Smooth muscle cell (in vitro differentiated cells): Measurements from ENCODE around the gene HS3ST3B1. TPM values are rescaled to one million over a fixed set of nuclear protein-coding genes. Genes with fewer than 3 reads are reported as not detected.

Source experiments
- DNase-seq: peaks from one replicate; lab custom pipeline; 2025; ENCODE audit not compliant: unreplicated experiment; lab: John Stamatoyannopoulos, UW
- H2AFZ ChIP-seq: fragments of 200-600 bp; sonication (generic); 2 replicates; pipeline ENCODE4 v1.6.0; 2016; ENCODE audit warnings: antibody characterized with exemption, low read depth, mild to moderate bottlenecking
- H3F3A ChIP-seq: fragments of 200-600 bp; sonication (generic); 2 replicates; pipeline ENCODE4 v1.6.0; 2017; ENCODE audit warnings: antibody characterized with exemption, low read depth
- H3K27ac ChIP-seq: fragments of 200-600 bp; sonication (generic); 2 replicates; pipeline ENCODE4 v1.5.1; 2016; ENCODE audit warnings: low read depth, mild to moderate bottlenecking
- H3K27me3 ChIP-seq: fragments of 200-600 bp; sonication (generic); 2 replicates; pipeline ENCODE4 v1.6.1; 2016; ENCODE audit warnings: low read depth, mild to moderate bottlenecking
- H3K36me3 ChIP-seq: fragments of 200-600 bp; sonication (generic); 2 replicates; pipeline ENCODE4 v1.5.1; 2016; ENCODE audit warnings: low read depth
- H3K4me1 ChIP-seq: fragments of 200-600 bp; sonication (generic); 2 replicates; pipeline ENCODE4 v1.5.1; 2016; ENCODE audit warnings: low read depth
- H3K4me2 ChIP-seq: fragments of 200-600 bp; sonication (generic); 2 replicates; pipeline ENCODE4 v1.6.0; 2016; ENCODE audit warnings: mild to moderate bottlenecking
- H3K4me3 ChIP-seq: fragments of 200-600 bp; sonication (generic); 2 replicates; pipeline ENCODE4 v1.5.1; 2016; ENCODE audit warnings: mild to moderate bottlenecking
- H3K79me2 ChIP-seq: fragments of 200-600 bp; sonication (generic); 2 replicates; pipeline ENCODE4 v1.6.0; 2016; ENCODE audit warnings: low read depth, mild to moderate bottlenecking
- H3K9ac ChIP-seq: fragments of 200-600 bp; sonication (generic); 2 replicates; pipeline ENCODE4 v1.6.0; 2016; ENCODE audit warnings: low read depth
- H3K9me3 ChIP-seq: fragments of 200-600 bp; sonication (generic); replicated peaks from 2 replicates; pipeline ENCODE4 v1.5.1; 2016; ENCODE audit warnings: low read depth
- H4K20me1 ChIP-seq: fragments of 200-600 bp; sonication (generic); 2 replicates; pipeline ENCODE4 v1.6.0; 2016; ENCODE audit warnings: low read depth
- WGBS: methylation state at CpG from one replicate; pipeline ENCODE4 v1.1.7; 2016; ENCODE audit warnings: low lambda C conversion rate; 5-methylcytosine and 5-hydroxymethylcytosine counted together
- polyA plus RNA-seq: library from polyadenylated mRNA; unstranded; fragments of >200 nt; fragmentation: Nextera tagmentation; extraction: Ambion mirVana; gene quantifications from 2 replicates; pipeline ENCODE4 v1.2.1, GENCODE V29; 2016
- total RNA-seq: library from RNA; depleted of rRNA; stranded (reverse); fragments of >200 nt; gene quantifications from 2 replicates; pipeline ENCODE4 v1.2.3, GENCODE V29; 2014
- TF ChIP-seq, protein P1 (sequence below): fragments of 200-600 bp; sonication (generic); IDR thresholded peaks from 2 replicates; pipeline ENCODE4 v1.5.1; 2017; ENCODE audit warnings: borderline replicate concordance, mild to moderate bottlenecking, antibody characterized with exemption; ENCODE audit not compliant: insufficient read depth, poor library complexity, severe bottlenecking

HS3ST3B1 gene
- total and polyA plus RNA-seq, 2 experiments from 2014 or later, result 11.3 to 17.3 TPM

DNA sequence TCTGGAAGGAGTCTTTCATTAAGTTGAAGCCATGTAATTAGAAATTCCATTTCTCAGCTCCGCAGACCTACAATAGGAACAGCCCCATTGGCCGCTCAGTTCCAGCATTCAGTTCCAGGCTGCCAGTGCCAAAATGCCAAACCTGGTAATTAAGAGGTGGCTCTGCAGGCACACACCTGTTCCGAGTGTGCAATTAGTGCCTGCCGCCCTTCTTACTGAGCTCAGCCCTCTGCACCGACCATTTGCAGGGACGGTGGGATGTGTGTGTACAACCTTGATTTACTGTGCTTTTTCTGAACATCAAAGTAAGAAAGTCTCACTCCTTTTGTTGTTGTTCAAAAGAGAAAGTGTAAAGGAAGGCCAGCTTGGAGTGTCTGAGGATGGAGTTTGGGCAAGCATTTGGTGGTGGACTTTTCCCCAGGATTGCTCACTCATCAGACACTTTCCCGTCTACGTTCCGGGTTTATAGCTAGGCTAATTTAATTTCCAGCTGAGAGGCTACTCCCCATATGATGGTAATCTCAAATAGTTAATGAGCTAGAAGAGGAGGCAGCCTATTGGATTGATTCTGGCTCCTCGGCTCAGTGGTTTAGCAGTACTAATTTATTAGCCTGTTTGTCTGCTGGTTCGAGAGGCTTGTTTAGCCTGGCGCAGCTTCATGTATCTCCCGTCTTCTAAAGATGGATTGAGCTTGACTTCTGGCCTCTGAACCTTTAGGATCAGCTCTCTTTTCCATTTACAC lies 20.0 kb downstream of the HS3ST3B1 start:
- TF ChIP-seq, protein P1, sequence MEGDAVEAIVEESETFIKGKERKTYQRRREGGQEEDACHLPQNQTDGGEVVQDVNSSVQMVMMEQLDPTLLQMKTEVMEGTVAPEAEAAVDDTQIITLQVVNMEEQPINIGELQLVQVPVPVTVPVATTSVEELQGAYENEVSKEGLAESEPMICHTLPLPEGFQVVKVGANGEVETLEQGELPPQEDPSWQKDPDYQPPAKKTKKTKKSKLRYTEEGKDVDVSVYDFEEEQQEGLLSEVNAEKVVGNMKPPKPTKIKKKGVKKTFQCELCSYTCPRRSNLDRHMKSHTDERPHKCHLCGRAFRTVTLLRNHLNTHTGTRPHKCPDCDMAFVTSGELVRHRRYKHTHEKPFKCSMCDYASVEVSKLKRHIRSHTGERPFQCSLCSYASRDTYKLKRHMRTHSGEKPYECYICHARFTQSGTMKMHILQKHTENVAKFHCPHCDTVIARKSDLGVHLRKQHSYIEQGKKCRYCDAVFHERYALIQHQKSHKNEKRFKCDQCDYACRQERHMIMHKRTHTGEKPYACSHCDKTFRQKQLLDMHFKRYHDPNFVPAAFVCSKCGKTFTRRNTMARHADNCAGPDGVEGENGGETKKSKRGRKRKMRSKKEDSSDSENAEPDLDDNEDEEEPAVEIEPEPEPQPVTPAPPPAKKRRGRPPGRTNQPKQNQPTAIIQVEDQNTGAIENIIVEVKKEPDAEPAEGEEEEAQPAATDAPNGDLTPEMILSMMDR, result no peak
- H3K4me3 ChIP-seq, result no peak overlapping the region
- peak overlapping the region; percentile 63 for H3K4me2 ChIP-seq

DNA sequence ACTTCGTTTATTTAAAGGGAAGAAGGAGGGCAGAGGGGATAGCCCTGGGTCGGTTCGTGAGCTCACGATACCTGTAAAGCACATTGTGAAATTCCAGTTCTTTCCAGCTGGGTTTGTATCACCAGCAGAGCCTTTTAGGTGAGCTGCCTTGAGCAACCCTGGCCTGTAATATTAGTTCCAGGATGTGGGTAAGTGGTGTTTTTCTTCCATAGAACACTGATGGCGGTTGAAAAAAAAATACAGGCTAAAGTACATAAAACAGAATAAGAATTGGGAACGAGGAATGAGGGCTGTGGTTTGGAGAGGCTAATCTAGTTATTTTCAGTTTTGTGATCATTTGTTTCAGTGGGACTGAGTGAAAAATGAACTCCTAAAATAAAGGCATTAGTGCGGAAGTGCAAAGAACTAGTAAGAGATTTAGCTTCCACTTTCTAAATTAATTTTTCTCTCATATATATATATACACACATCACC lies 20.6 kb downstream of the HS3ST3B1 start:
- DNase-seq, result no peak
- Histone ChIP-seq H3K4me3 (no peak overlapping the region), H3F3A (no peaks in the 10 kb centered on the region), H3K36me3 (no peaks in the 10 kb centered on the region), H3K9ac (no peak overlapping the region), H3K27ac (peak overlapping the region; percentile 31), H3K4me1 (peaks cover 48% of the 10 kb centered on the region), H3K79me2 (peaks cover 70% of the 10 kb centered on the region), H3K4me2 (peak overlapping the region; percentile 63), H3K9me3 (no peaks in the 10 kb centered on the region), H3K27me3 (no peaks in the 10 kb centered on the region), H4K20me1 (peaks cover 99% of the 10 kb centered on the region), H2AFZ (no peak overlapping the region)
- 67% methylated on average over 7 of the region's 7 CpGs for WGBS
- TF ChIP-seq, protein P1, result no peak

More for the DNA sequence above, 20.0 kb downstream of the HS3ST3B1 start:
- H3K36me3 ChIP-seq, result no peaks in the 10 kb centered on the region
- peak overlapping the region; percentile 31 for H3K27ac ChIP-seq
- H2AFZ ChIP-seq, result no peak overlapping the region
- H4K20me1 ChIP-seq, result peaks cover 99% of the 10 kb centered on the region
- 69% methylated on average over 13 of the region's 13 CpGs for WGBS
- peaks cover 67% of the 10 kb centered on the region for H3K79me2 ChIP-seq
- H3K27me3 ChIP-seq, result no peaks in the 10 kb centered on the region
- no peak overlapping the region for H3K9ac ChIP-seq
- H3K9me3 ChIP-seq, result no peaks in the 10 kb centered on the region
- DNase-seq, result no peak
- peaks cover 54% of the 10 kb centered on the region for H3K4me1 ChIP-seq
- no peaks in the 10 kb centered on the region for H3F3A ChIP-seq

DNA sequence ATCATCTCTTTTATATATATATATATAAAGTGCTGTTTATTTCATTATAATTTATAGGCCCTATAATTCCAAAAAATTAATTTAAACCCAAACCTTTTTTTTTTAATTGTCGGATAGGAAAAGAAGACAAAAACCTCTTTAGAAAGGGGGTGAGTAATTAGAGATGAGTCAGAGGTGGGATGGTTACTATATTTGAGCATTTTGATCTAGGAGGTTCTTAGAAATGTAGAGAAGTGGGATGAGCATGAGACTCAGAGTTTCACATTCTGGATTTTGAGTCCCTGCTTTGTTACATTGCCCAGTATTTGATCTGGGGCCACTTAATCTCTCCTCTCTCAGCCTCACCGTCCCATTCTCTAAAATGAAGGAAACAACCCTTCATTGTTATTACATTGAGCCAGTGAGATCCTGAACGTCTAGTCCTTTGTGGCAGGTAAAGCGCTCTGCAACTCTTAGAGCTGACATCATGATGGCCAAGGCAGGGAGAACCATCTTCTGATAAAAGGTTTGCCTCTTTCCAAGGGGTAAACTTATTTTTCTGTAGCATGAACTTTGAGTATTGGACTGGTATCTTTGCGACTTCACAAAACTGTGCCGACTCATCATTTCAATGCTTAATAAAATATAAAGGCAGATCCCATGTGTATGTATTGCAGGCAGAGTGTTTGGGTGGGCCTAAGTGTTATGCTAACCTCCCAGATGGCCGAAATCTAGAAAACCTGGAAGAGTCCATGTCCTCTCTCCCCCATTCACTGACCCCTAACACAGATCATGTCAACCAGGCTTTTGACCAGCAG lies 21.3 kb downstream of the HS3ST3B1 start:
- WGBS, result 88% methylated on average over 7 of the region's 7 CpGs
- H3K27me3 ChIP-seq, result no peaks in the 10 kb centered on the region
- no peaks in the 10 kb centered on the region for H3K9me3 ChIP-seq
- no peak overlapping the region for H3K4me3 ChIP-seq
- H2AFZ ChIP-seq, result no peak overlapping the region
- no peak overlapping the region for H3K9ac ChIP-seq
- H3K36me3 ChIP-seq, result no peaks in the 10 kb centered on the region
- H3K4me2 ChIP-seq, result peak overlapping the region; percentile 63
- DNase-seq, result no peak
- H3K27ac ChIP-seq, result no peak overlapping the region
- peaks cover 99% of the 10 kb centered on the region for H4K20me1 ChIP-seq
- H3K79me2 ChIP-seq, result peaks cover 74% of the 10 kb centered on the region
- no peaks in the 10 kb centered on the region for H3F3A ChIP-seq
- TF ChIP-seq, protein P1, result no peak
- peaks cover 41% of the 10 kb centered on the region for H3K4me1 ChIP-seq
